ENCODE results near the gene NIPA2. TPM values are rescaled to one million over a fixed set of nuclear protein-coding genes. Genes with fewer than 3 reads are reported as not detected.

Gene NIPA2
- polyA plus RNA-seq, 1 experiment = 64.6 TPM

DNA sequence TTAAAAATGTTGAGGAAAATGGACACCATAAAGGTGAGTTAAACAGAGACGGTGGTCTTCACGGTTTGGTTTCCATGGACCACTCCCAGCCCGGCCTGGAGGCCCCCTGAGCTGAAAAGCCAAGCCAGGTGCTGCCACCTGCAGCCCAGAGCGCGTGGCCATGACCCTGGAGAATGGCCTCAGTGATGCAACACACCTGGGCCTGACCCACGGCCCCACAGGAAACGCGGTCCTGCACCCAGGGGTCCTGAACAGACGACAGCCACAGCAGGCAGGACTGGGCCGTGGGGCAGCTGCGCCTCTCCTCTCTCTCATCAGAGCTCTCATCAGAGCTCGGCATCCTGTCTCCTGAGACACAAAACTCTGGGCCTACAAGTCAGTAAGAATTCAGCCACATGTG is 64.1 kb downstream of the NIPA2 start:
- no peaks in the 10 kb centered on the region for H3K9me3 ChIP-seq (ENCODE audit: control insufficient read depth, insufficient read depth, low read length)
- no peaks in the 10 kb centered on the region for H3K27me3 ChIP-seq (ENCODE audit: control insufficient read depth, insufficient read depth, low read length)
- no peak overlapping the region for H3K4me3 ChIP-seq (ENCODE audit: low read depth, low read length)
- no peak overlapping the region for H3K27ac ChIP-seq (ENCODE audit: low read depth, low read length)
- ChIA-PET CTCF (no interaction called here), POLR2A (no interaction called here)
- TF ChIP-seq CTCF (IDR thresholded peaks at IDR 0.05; ENCODE audit: low read depth, low read length) = no peak
- no peak for DNase-seq (ENCODE audit: low read depth, low spot score)

- Histone ChIP-seq H3K4me3 (ENCODE audit: low read depth, low read length) (no peak overlapping the region), H3K27me3 (ENCODE audit: control insufficient read depth, insufficient read depth, low read length) (no peaks in the 10 kb centered on the region), H3K27ac (ENCODE audit: low read depth, low read length) (no peak overlapping the region), H3K9me3 (ENCODE audit: control insufficient read depth, insufficient read depth, low read length) (no peaks in the 10 kb centered on the region)
- no peak for TF ChIP-seq CTCF (IDR thresholded peaks at IDR 0.05; ENCODE audit: low read depth, low read length)
- CTCF ChIA-PET = no interaction called here
- DNase-seq (ENCODE audit: low read depth, low spot score) = no peak
- POLR2A ChIA-PET = no interaction called here
These were observed 64.5 kb downstream of the NIPA2 start for GRCh38 chr15:22902981-22903380.

DNA sequence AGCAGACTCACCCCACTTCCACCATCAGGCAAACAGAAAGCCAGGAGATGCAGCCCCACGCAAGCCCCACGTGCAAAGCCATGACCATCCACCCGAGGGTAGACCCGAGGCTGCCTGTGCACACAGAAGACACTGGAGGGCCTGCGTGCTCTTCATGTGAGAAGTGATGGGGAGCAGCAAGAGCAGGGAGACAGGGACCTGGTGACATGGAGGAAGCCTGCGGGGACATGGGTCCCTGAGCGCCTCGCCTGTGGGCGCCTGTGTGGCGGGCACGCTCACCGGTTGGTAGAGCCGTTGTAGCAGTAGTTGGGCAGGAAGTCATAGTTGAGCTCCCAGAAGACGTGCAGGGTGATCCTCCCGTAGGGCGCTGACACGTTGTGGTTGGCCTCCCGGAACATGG is 65.0 kb downstream of the NIPA2 start:
- ChIA-PET CTCF (no interaction called here), POLR2A (no interaction called here)
- DNase-seq (ENCODE audit: low read depth, low spot score) = no peak
- H3K27me3 ChIP-seq (ENCODE audit: control insufficient read depth, insufficient read depth, low read length) = no peaks in the 10 kb centered on the region
- H3K9me3 ChIP-seq (ENCODE audit: control insufficient read depth, insufficient read depth, low read length) = no peaks in the 10 kb centered on the region
- H3K4me3 ChIP-seq (ENCODE audit: low read depth, low read length) = no peak overlapping the region
- H3K27ac ChIP-seq (ENCODE audit: low read depth, low read length) = no peak overlapping the region
- no peak for TF ChIP-seq CTCF (IDR thresholded peaks at IDR 0.05; ENCODE audit: low read depth, low read length)

- DNase-seq (ENCODE audit: low read depth, low spot score) = no peak
- Histone ChIP-seq H3K27me3 (ENCODE audit: control insufficient read depth, insufficient read depth, low read length) (no peaks in the 10 kb centered on the region), H3K4me3 (ENCODE audit: low read depth, low read length) (no peak overlapping the region), H3K27ac (ENCODE audit: low read depth, low read length) (no peak overlapping the region), H3K9me3 (ENCODE audit: control insufficient read depth, insufficient read depth, low read length) (no peaks in the 10 kb centered on the region)
- no peak for TF ChIP-seq CTCF (IDR thresholded peaks at IDR 0.05; ENCODE audit: low read depth, low read length)
- POLR2A ChIA-PET = no interaction called here
- CTCF ChIA-PET = no interaction called here
These were observed 65.6 kb downstream of the NIPA2 start for GRCh38 chr15:22903961-22904534.

DNA sequence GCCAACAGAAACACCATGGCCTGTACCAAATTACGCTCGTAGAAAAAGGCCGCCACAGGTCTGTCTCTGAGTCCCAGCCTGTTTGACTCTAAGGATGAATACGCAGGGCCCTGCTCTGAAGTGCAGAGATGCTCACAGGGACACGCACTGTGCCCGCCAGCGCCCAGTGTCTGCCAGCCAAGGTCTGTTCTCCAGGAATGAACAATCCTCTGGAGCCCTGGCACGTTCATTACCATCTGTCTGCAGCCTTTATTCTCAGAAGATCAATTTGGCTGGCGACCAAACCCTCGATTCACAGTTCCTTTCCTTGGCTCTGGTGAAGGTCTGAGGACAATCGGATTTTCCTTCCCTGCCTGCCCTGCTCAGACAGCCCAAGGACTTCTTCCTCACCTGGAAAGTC is 66.3 kb downstream of the NIPA2 start:
- no peak for TF ChIP-seq CTCF (IDR thresholded peaks at IDR 0.05; ENCODE audit: low read depth, low read length)
- no peak overlapping the region for H3K4me3 ChIP-seq (ENCODE audit: low read depth, low read length)
- DNase-seq (ENCODE audit: low read depth, low spot score) = no peak
- no peaks in the 10 kb centered on the region for H3K27me3 ChIP-seq (ENCODE audit: control insufficient read depth, insufficient read depth, low read length)
- no peak overlapping the region for H3K27ac ChIP-seq (ENCODE audit: low read depth, low read length)
- POLR2A ChIA-PET = no interaction called here
- CTCF ChIA-PET = no interaction called here
- H3K9me3 ChIP-seq (ENCODE audit: control insufficient read depth, insufficient read depth, low read length) = no peaks in the 10 kb centered on the region

Data from AG04450 (cell line).